Measurements from ENCODE around the gene PCDHAC1. TPM values are rescaled to one million over a fixed set of nuclear protein-coding genes. Genes with fewer than 3 reads are reported as not detected.

PCDHAC1 gene
- total and polyA plus RNA-seq, 2 of the 4 experiments (the other 2 are of a cell fraction): under 0.01 TPM; not detected in 1

Small RNAs within 50 kb of the gene (microRNA-seq; reads per million reads assigned to microRNA genes)
- gene AC010223.1 (ENCODE audit: insufficient read depth, insufficient read length): not detected

Small RNAs within 50 kb of the gene (small RNA-seq; reads per million reads assigned to genes)
- 0 reads per million in 5 experiments for gene AC010223.1

Other genes starting within 250 kb of the PCDHAC1 start
- 134 and 141 TPM in 2 replicates for gene HARS1, start 234.9 kb upstream of the PCDHAC1 start, total RNA-seq (2012; rRNA removed)
- 89.3 and 97.6 TPM in 2 replicates for gene HARS1, start 234.9 kb upstream of the PCDHAC1 start, polyA plus RNA-seq (2012; rRNA removed)
- 30.1 and 36.9 TPM in 2 replicates for gene HARS2, start 234.8 kb upstream of the PCDHAC1 start, total RNA-seq (2012; rRNA removed)
- gene HARS2, start 234.8 kb upstream of the PCDHAC1 start, polyA plus RNA-seq (2012; rRNA removed): 26.5 and 33.0 TPM in 2 replicates
- gene ZMAT2, start 225.9 kb upstream of the PCDHAC1 start, total RNA-seq (2012; rRNA removed): 16.3 and 44.7 TPM in 2 replicates
- 32.2 and 41.2 TPM in 2 replicates for gene ZMAT2, start 225.9 kb upstream of the PCDHAC1 start, polyA plus RNA-seq (2012; rRNA removed)
- gene PCDHA1, start 140.2 kb upstream of the PCDHAC1 start, total RNA-seq (2012; rRNA removed): under 0.01 TPM in 1 of 2 replicates, not detected in the other
- gene PCDHA1, start 140.2 kb upstream of the PCDHAC1 start, polyA plus RNA-seq (2012; rRNA removed): 0.05 and 0.07 TPM in 2 replicates
- not detected in 2 replicates for gene PCDHA2, start 131.4 kb upstream of the PCDHAC1 start, total RNA-seq (2012; rRNA removed)
- not detected in 2 replicates for gene PCDHA2, start 131.4 kb upstream of the PCDHAC1 start, polyA plus RNA-seq (2012; rRNA removed)
- under 0.01 TPM in 2 replicates for gene PCDHA3, start 125.2 kb upstream of the PCDHAC1 start, total RNA-seq (2012; rRNA removed)
- 0.03 and 0.06 TPM in 2 replicates for gene PCDHA3, start 125.2 kb upstream of the PCDHAC1 start, polyA plus RNA-seq (2012; rRNA removed)
- gene PCDHA4, start 119.2 kb upstream of the PCDHAC1 start, total RNA-seq (2012; rRNA removed): under 0.01 and 0.28 TPM in 2 replicates
- 0.02 TPM in 1 of 2 replicates, not detected in the other for gene PCDHA4, start 119.2 kb upstream of the PCDHAC1 start, polyA plus RNA-seq (2012; rRNA removed)
- not detected in 2 replicates for gene PCDHA5, start 104.7 kb upstream of the PCDHAC1 start, total RNA-seq (2012; rRNA removed)
- gene PCDHA5, start 104.7 kb upstream of the PCDHAC1 start, polyA plus RNA-seq (2012; rRNA removed): not detected in 2 replicates
- under 0.01 TPM in 1 of 2 replicates, not detected in the other for gene PCDHA6, start 98.3 kb upstream of the PCDHAC1 start, total RNA-seq (2012; rRNA removed)
- 0.03 TPM in 1 of 2 replicates, not detected in the other for gene PCDHA6, start 98.3 kb upstream of the PCDHAC1 start, polyA plus RNA-seq (2012; rRNA removed)
- under 0.01 and 0.18 TPM in 2 replicates for gene PCDHA7, start 92.0 kb upstream of the PCDHAC1 start, total RNA-seq (2012; rRNA removed)
- gene PCDHA7, start 92.0 kb upstream of the PCDHAC1 start, polyA plus RNA-seq (2012; rRNA removed): 0.10 and 0.16 TPM in 2 replicates
- gene PCDHA8, start 85.1 kb upstream of the PCDHAC1 start, total RNA-seq (2012; rRNA removed): under 0.01 TPM in 1 of 2 replicates, not detected in the other
- 0.02 TPM in 1 of 2 replicates, not detected in the other for gene PCDHA8, start 85.1 kb upstream of the PCDHAC1 start, polyA plus RNA-seq (2012; rRNA removed)
- under 0.01 TPM in 2 replicates for gene PCDHA9, start 77.9 kb upstream of the PCDHAC1 start, total RNA-seq (2012; rRNA removed)
- gene PCDHA9, start 77.9 kb upstream of the PCDHAC1 start, polyA plus RNA-seq (2012; rRNA removed): not detected in 2 replicates
- under 0.01 TPM in 2 replicates for gene PCDHA10, start 70.4 kb upstream of the PCDHAC1 start, total RNA-seq (2012; rRNA removed)
- gene PCDHA10, start 70.4 kb upstream of the PCDHAC1 start, polyA plus RNA-seq (2012; rRNA removed): 0.02 TPM in 1 of 2 replicates, not detected in the other
- gene PCDHA11, start 57.3 kb upstream of the PCDHAC1 start, total RNA-seq (2012; rRNA removed): under 0.01 TPM in 1 of 2 replicates, not detected in the other
- not detected in 2 replicates for gene PCDHA11, start 57.3 kb upstream of the PCDHAC1 start, polyA plus RNA-seq (2012; rRNA removed)
- gene PCDHA12, start 51.0 kb upstream of the PCDHAC1 start, total RNA-seq (2012; rRNA removed): not detected in 2 replicates
- 0.03 TPM in 1 of 2 replicates, not detected in the other for gene PCDHA12, start 51.0 kb upstream of the PCDHAC1 start, polyA plus RNA-seq (2012; rRNA removed)
- not detected in 2 replicates for gene PCDHA13, start 44.2 kb upstream of the PCDHAC1 start, total RNA-seq (2012; rRNA removed)
- gene PCDHA13, start 44.2 kb upstream of the PCDHAC1 start, polyA plus RNA-seq (2012; rRNA removed): not detected in 2 replicates
- gene PCDHAC2, start 40.2 kb downstream of the PCDHAC1 start, total RNA-seq (2012; rRNA removed): not detected in 2 replicates
- gene PCDHAC2, start 40.2 kb downstream of the PCDHAC1 start, polyA plus RNA-seq (2012; rRNA removed): not detected in 2 replicates
- not detected in 2 replicates for gene PCDHB1, start 125.1 kb downstream of the PCDHAC1 start, total RNA-seq (2012; rRNA removed)
- not detected in 2 replicates for gene PCDHB1, start 125.1 kb downstream of the PCDHAC1 start, polyA plus RNA-seq (2012; rRNA removed)
- 0.36 and 0.56 TPM in 2 replicates for gene PCDHB2, start 168.3 kb downstream of the PCDHAC1 start, total RNA-seq (2012; rRNA removed)
- gene PCDHB2, start 168.3 kb downstream of the PCDHAC1 start, polyA plus RNA-seq (2012; rRNA removed): 0.46 and 0.65 TPM in 2 replicates
- gene PCDHB3, start 174.2 kb downstream of the PCDHAC1 start, total RNA-seq (2012; rRNA removed): under 0.01 and 0.18 TPM in 2 replicates
- gene PCDHB3, start 174.2 kb downstream of the PCDHAC1 start, polyA plus RNA-seq (2012; rRNA removed): 0.10 and 0.12 TPM in 2 replicates
- gene PCDHB4, start 195.5 kb downstream of the PCDHAC1 start, total RNA-seq (2012; rRNA removed): under 0.01 TPM in 1 of 2 replicates, not detected in the other
- 0.03 and 0.06 TPM in 2 replicates for gene PCDHB4, start 195.5 kb downstream of the PCDHAC1 start, polyA plus RNA-seq (2012; rRNA removed)
- 0.18 and 0.28 TPM in 2 replicates for gene PCDHB5, start 208.9 kb downstream of the PCDHAC1 start, total RNA-seq (2012; rRNA removed)
- 0.32 TPM in 2 replicates for gene PCDHB5, start 208.9 kb downstream of the PCDHAC1 start, polyA plus RNA-seq (2012; rRNA removed)
- under 0.01 TPM in 1 of 2 replicates, not detected in the other for gene PCDHB6, start 223.8 kb downstream of the PCDHAC1 start, total RNA-seq (2012; rRNA removed)
- 0.07 and 0.11 TPM in 2 replicates for gene PCDHB6, start 223.8 kb downstream of the PCDHAC1 start, polyA plus RNA-seq (2012; rRNA removed)
- 0.18 and 0.28 TPM in 2 replicates for gene PCDHB7, start 246.3 kb downstream of the PCDHAC1 start, total RNA-seq (2012; rRNA removed)
- 0.27 and 0.38 TPM in 2 replicates for gene PCDHB7, start 246.3 kb downstream of the PCDHAC1 start, polyA plus RNA-seq (2012; rRNA removed)

Data from IMR-90 (cell line).